Testis (tissue), 3 donors: ENCODE measurements around the gene PSMC3IP. TPM values are rescaled to one million over a fixed set of nuclear protein-coding genes. Genes with fewer than 3 reads are reported as not detected.
"Not testable (repeated sequence)": the region's sequence is repeated elsewhere in the genome, so short reads cannot be mapped to it uniquely, and the experiment has no call there.

Experiments used
- DNase-seq: peaks from one replicate; pipeline ENCODE4 v3.0.0-alpha.2; 2019
- H3K27ac ChIP-seq, 2 donors: fragments of 200-600 bp; sonication (generic); one replicate each; pipeline ENCODE4 v1.5.1; 2019
- H3K27me3 ChIP-seq: fragments of 200-600 bp; sonication (generic); one replicate; pipeline ENCODE4 v1.5.1; 2019
- H3K36me3 ChIP-seq: fragments of 200-600 bp; sonication (generic); one replicate; pipeline ENCODE4 v1.5.1; 2017; ENCODE audit warnings: low read depth; ENCODE audit errors: missing control alignments
- H3K4me1 ChIP-seq: fragments of 200-600 bp; sonication (generic); one replicate; pipeline ENCODE4 v1.5.1; 2019
- H3K4me3 ChIP-seq, 2 donors: fragments of 200-600 bp; sonication (generic); one replicate each; pipeline ENCODE4 v1.5.1; 2017 to 2019
- H3K9me3 ChIP-seq: fragments of 200-600 bp; sonication (generic); one replicate; pipeline ENCODE4 v1.5.1; 2017
- POLR2A ChIP-seq: fragments of 450-650 bp; IDR thresholded peaks from one replicate; pipeline ENCODE4 v1.6.1; 2017; ENCODE audit warnings: antibody characterized with exemption, mild to moderate bottlenecking, moderate library complexity
- WGBS, 2 donors: methylation state at CpG; one replicate each; pipeline ENCODE4 v1.1.5; 2018; 5-methylcytosine and 5-hydroxymethylcytosine counted together
- intact Hi-C: fragments of 100-400 bp; cut with DNase I; formaldehyde crosslinking; loops from one replicate; pipeline ENCODE4 v1.15.1; 2023; ENCODE audit warnings: low total_unique reads
- polyA plus RNA-seq: library from polyadenylated mRNA; stranded (reverse); fragments of 350-450 nt; fragmentation: Illumina TruSeq; extraction: RNeasy Lipid Tissue Mini Kit (QIAGEN cat#74804); gene quantifications from one replicate; pipeline ENCODE4 v1.2.3, GENCODE V29; 2014; ENCODE audit warnings: low read depth, low replicate concordance; ENCODE audit not compliant: insufficient read depth
- total RNA-seq, 2 donors: library from RNA; depleted of rRNA; stranded (reverse); fragments of >200 nt; gene quantifications; one replicate each; pipeline ENCODE4 v1.2.3, GENCODE V29; 2016
- TF ChIP-seq, protein P1 (sequence below), 3 experiments: fragments of 450-650 bp in 2 of 3; fragments of 200-600 bp in 1 of 3; sonication (generic) in 1 of 3; IDR thresholded peaks; one replicate each; pipeline ENCODE4 v1.5.1; 2016 to 2019; ENCODE audit warnings: antibody characterized with exemption in 3 of 3, mild to moderate bottlenecking in 2 of 3, moderate library complexity in 1 of 3

PSMC3IP gene
- total and polyA plus RNA-seq, 3 donors from 2014 or later: 17.2 to 45.3 (median 27.2) TPM

DNA sequence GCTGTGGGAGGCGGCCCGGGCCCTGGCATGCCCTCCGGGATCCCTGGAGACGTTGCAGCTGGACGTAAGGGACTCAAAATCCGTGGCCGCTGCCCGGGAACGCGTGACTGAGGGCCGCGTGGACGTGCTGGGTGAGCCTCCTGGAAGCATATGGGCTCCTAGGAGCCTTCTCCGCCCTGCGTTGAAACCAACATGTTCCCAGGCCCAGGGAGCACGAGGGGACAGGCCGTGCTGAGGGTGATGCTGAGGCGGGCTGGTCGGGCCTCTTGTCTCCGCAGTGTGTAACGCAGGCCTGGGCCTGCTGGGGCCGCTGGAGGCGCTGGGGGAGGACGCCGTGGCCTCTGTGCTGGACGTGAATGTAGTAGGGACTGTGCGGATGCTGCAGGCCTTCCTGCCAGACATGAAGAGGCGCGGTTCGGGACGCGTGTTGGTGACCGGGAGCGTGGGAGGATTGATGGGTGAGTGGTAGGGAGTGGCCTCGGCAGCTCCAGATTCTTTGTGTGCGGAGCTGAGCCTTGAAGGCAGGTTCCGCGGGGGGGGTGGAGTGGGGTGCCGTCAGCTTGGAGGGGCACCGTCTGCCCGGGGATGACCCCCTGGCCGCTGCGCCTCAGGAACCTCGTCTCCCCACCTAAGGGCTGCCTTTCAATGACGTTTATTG lies 24.2 kb downstream of the PSMC3IP start:
- DNase-seq: peak; percentile 83
- Histone ChIP-seq H3K36me3 (no peaks in the 10 kb centered on the region), H3K9me3 (no peaks in the 10 kb centered on the region), H3K4me1 (peaks cover 18% of the 10 kb centered on the region), H3K27me3 (no peaks in the 10 kb centered on the region), H3K4me3 (no peak overlapping the region), H3K27ac (peak overlapping the region; percentile 8 to 86)
- intact Hi-C loops: no loop called here
- no peak for TF ChIP-seq POLR2A
- TF ChIP-seq, protein P1, sequence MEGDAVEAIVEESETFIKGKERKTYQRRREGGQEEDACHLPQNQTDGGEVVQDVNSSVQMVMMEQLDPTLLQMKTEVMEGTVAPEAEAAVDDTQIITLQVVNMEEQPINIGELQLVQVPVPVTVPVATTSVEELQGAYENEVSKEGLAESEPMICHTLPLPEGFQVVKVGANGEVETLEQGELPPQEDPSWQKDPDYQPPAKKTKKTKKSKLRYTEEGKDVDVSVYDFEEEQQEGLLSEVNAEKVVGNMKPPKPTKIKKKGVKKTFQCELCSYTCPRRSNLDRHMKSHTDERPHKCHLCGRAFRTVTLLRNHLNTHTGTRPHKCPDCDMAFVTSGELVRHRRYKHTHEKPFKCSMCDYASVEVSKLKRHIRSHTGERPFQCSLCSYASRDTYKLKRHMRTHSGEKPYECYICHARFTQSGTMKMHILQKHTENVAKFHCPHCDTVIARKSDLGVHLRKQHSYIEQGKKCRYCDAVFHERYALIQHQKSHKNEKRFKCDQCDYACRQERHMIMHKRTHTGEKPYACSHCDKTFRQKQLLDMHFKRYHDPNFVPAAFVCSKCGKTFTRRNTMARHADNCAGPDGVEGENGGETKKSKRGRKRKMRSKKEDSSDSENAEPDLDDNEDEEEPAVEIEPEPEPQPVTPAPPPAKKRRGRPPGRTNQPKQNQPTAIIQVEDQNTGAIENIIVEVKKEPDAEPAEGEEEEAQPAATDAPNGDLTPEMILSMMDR (IDR thresholded peaks at IDR 0.05): peak in 1 of 3 experiments; percentile 2
- 30 to 47% methylated on average over 23 to 45 of the region's 45 CpGs for WGBS, 2 donors

DNA sequence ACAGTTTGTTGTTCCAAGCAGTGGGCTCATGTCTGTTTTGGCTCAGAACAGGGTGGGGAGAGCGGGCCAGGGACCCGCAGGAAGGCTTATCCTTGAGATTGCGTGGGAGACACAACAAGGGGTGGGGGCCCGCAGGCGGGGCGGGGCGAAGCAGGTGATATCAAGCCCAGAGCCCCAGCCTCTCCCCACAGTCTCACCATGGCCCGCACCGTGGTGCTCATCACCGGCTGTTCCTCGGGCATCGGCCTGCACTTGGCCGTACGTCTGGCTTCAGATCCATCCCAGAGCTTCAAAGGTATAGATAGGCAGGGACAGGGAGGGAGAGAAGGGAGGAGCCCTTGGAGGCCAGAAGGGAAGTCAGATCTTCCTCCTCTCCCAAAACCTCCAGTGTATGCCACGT lies 24.8 kb downstream of the PSMC3IP start, which contains the start of gene HSD17B1:
HSD17B1 (plus strand) TSS at position 188 of the 400 bp plus-strand sequence; CDS start at position 199, 11 bp downstream.
- H3K36me3 ChIP-seq, intact Hi-C loops, DNase-seq, H3K9me3 ChIP-seq, H3K27me3 ChIP-seq: not testable (repeated sequence)
- 63 to 64% methylated on average over 10 to 15 of the region's 15 CpGs for WGBS, 2 donors
- Histone ChIP-seq H3K27ac (peak within 1 kb of the TSS; percentile 8 to 86), H3K4me1 (peaks cover 18% of the 10 kb centered on the region), H3K4me3 (peak within 1 kb of the TSS in 1 of 2 donors; percentile 83)

DNA sequence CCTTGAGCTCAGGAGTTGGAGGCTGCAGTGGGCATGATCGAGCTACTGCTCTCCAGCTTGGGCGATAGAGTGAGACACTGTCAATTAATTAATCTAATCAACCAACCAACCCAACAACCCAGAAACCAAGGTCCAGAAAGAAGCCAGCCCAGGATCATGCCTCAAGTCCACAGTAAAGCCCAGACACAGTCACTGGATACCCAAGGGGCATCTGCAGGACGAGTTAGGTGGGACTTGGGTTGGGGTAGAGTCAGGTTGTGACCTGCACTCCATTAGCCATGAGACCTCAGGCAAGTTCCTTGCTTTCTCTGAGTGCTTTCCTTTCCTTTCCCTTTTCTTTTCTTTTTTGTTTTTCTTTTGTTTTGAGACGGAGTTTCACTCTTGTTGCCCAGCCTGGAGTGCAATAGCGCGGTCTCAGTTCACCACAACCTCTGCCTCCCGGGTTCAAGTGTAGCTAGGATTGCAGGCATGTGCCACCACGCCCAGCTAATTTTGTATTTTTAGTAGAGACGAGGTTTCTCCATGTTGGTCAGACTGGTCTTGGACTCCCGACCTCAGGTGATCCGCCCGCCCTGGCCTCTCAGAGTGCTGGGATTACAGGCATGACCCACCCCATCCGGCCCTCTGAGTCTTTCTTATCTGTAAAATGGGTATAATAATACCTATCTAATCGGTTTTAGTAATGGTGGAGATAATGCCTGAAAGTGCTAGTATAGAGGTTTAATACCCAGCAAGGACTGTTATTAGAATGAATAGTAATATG lies 28.4 kb downstream of the PSMC3IP start:
- Histone ChIP-seq H3K9me3 (no peaks in the 10 kb centered on the region), H3K4me3 (no peak overlapping the region), H3K27ac (no peak overlapping the region), H3K4me1 (peaks cover 17% of the 10 kb centered on the region), H3K36me3 (no peaks in the 10 kb centered on the region), H3K27me3 (no peaks in the 10 kb centered on the region)
- DNase-seq: no peak
- WGBS, 2 donors: 80% methylated on average over 13 to 14 of the region's 14 CpGs
- intact Hi-C loops: no loop called here
- TF ChIP-seq POLR2A: no peak
- TF ChIP-seq, protein P1 (IDR thresholded peaks at IDR 0.05): no peak

DNA sequence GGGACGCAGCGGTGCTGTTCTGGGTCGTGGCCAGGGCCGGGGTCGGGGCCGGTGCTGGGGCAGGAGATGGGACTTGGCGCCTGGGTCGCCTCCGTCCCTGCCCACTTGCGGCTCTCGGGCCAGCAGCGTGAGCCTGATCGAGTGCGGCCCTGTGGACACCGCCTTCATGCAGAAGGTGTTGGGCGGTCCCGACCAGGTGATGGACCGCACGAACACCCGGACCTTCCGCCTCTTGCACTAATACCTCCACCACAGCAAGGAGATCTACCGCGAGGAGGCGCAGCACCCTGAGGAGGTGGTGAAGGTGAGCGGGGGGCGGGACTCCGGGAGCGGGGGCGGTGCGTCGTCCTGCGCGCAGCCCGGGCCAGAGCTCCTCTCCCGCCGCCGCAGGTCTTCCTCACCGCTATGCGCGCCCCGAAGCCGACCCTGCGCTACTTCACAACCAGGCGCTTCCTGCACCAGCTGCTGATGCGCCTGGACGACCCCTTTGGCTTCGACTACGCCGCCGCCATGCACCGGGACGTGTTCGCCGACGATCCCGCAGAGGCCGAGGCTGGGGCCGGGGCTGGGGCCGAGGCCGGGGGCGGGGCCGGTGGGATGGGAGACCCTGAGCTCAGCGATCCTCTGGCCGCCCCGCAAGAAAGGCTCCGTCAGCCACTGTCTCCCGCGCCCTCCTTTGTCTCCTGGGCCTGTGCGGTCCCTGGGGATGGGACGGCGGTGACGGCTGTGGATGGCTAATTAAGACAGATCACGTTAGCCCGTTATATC lies 29.3 kb downstream of the PSMC3IP start:
- Histone ChIP-seq H3K4me3 (peak overlapping the region; percentile 18 to 58), H3K36me3 (no peaks in the 10 kb centered on the region), H3K27ac (no peak overlapping the region), H3K27me3 (no peaks in the 10 kb centered on the region), H3K9me3 (no peaks in the 10 kb centered on the region), H3K4me1 (peaks cover 12% of the 10 kb centered on the region)
- intact Hi-C loops: no loop called here
- no peak for DNase-seq
- TF ChIP-seq, protein P1 (IDR thresholded peaks at IDR 0.05): no peak
- TF ChIP-seq POLR2A: no peak
- WGBS, 2 donors: 51% methylated on average over 26 to 64 of the region's 74 CpGs

DNA sequence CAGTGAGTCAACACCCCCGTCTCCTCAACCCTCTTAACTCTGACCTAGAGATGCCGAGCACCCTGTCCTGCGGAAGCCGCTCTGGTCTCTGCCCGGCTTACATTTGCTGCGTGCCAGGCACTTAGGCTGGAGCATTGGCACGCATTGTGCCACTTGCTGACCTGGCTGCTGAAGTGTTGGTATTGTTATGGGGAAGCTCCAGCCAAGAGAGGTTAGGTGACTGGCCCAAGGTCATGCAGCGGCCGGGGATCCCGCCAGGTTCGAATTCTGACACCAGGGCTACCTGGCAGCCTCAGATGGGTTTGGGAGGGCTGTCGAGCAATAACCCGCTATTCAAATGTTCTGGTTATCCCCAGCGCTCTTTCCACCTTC lies 29.8 kb downstream of the PSMC3IP start:
- WGBS, 2 donors: 71 to 84% methylated on average over 4 to 14 of the region's 14 CpGs
- H3K9me3 ChIP-seq: no peaks in the 10 kb centered on the region
- no peak for TF ChIP-seq POLR2A
- TF ChIP-seq, protein P1 (IDR thresholded peaks at IDR 0.05): no peak
- intact Hi-C loops: no loop called here
- H3K4me3 ChIP-seq: peak overlapping the region in 1 of 2 donors; percentile 58
- no peaks in the 10 kb centered on the region for H3K36me3 ChIP-seq
- no peaks in the 10 kb centered on the region for H3K27me3 ChIP-seq
- no peak for DNase-seq
- no peak overlapping the region for H3K27ac ChIP-seq
- peaks cover 6% of the 10 kb centered on the region for H3K4me1 ChIP-seq
